GM23338 (cell line): ENCODE measurements around the gene COPB1. TPM values are rescaled to one million over a fixed set of nuclear protein-coding genes. Genes with fewer than 3 reads are reported as not detected.

Experiments used
- ATAC-seq: fragments of 200-7000 bp; cut with Tn5 transposase; 3 replicates; pipeline ENCODE4 v1.9.1; 2020
- DNase-seq: peaks from one replicate; pipeline ENCODE4 v3.0.0-alpha.2; 2015; ENCODE audit warnings: low spot score
- H2AFZ ChIP-seq: fragments of 200-600 bp; sonication (generic); 2 replicates; pipeline ENCODE4 v1.8.0; 2016; ENCODE audit warnings: antibody characterized with exemption, mild to moderate bottlenecking, moderate library complexity
- H3F3A ChIP-seq: fragments of 200-600 bp; sonication (generic); replicated peaks from 2 replicates; pipeline ENCODE4 v1.8.0; 2017; ENCODE audit warnings: antibody characterized with exemption, mixed run types, low read depth
- H3K27ac ChIP-seq: fragments of 200-600 bp; sonication (generic); 2 replicates; pipeline ENCODE4 v1.6.1; 2016; ENCODE audit warnings: low read depth
- H3K27me3 ChIP-seq: fragments of 200-600 bp; sonication (generic); 2 replicates; pipeline ENCODE4 v1.8.0; 2016; ENCODE audit warnings: mild to moderate bottlenecking, mixed run types, moderate library complexity; ENCODE audit not compliant: insufficient read depth
- H3K36me3 ChIP-seq: fragments of 200-600 bp; sonication (generic); 2 replicates; pipeline ENCODE4 v1.8.0; 2016; ENCODE audit warnings: mild to moderate bottlenecking; ENCODE audit not compliant: insufficient read depth
- H3K4me1 ChIP-seq: fragments of 200-600 bp; sonication (generic); 2 replicates; pipeline ENCODE4 v1.8.0; 2016; ENCODE audit warnings: mild to moderate bottlenecking, moderate library complexity; ENCODE audit not compliant: insufficient read depth
- H3K4me2 ChIP-seq: fragments of 200-600 bp; sonication (generic); 2 replicates; pipeline ENCODE4 v1.7.1; 2017; ENCODE audit warnings: mixed run types
- H3K4me3 ChIP-seq: fragments of 200-600 bp; sonication (generic); 2 replicates; pipeline ENCODE4 v1.6.1; 2016; ENCODE audit warnings: mixed run types
- H3K79me2 ChIP-seq: fragments of 200-600 bp; sonication (generic); replicated peaks from 2 replicates; pipeline ENCODE4 v1.8.0; 2017; ENCODE audit warnings: mild to moderate bottlenecking; ENCODE audit not compliant: insufficient read depth
- H3K9me2 ChIP-seq: fragments of 200-600 bp; sonication (generic); 2 replicates; pipeline ENCODE4 v1.8.0; 2017; ENCODE audit not compliant: insufficient read depth
- H4K20me1 ChIP-seq: fragments of 200-600 bp; sonication (generic); replicated peaks from 2 replicates; pipeline ENCODE4 v1.8.0; 2017; ENCODE audit warnings: mild to moderate bottlenecking; ENCODE audit not compliant: insufficient read depth
- H3K27ac Mint-ChIP-seq: 2 replicates; pipeline ENCODE4 v1.8.0; 2020; ENCODE audit warnings: inconsistent platforms, mild to moderate bottlenecking, moderate library complexity, mixed read lengths
- H3K27me3 Mint-ChIP-seq: 3 replicates; pipeline ENCODE4 v1.8.0; 2022; ENCODE audit warnings: low read depth, mild to moderate bottlenecking, moderate library complexity, mixed read lengths, inconsistent platforms; ENCODE audit not compliant: insufficient read depth, poor library complexity
- H3K36me3 Mint-ChIP-seq: 3 replicates; pipeline ENCODE4 v1.8.0; 2021; ENCODE audit warnings: low read depth, mild to moderate bottlenecking, inconsistent platforms, moderate library complexity, mixed read lengths
- H3K4me1 Mint-ChIP-seq: 3 replicates; pipeline ENCODE4 v1.8.0; 2020; ENCODE audit warnings: mild to moderate bottlenecking, inconsistent platforms, mixed read lengths
- H3K4me3 Mint-ChIP-seq: 3 replicates; pipeline ENCODE4 v1.8.0; 2021; ENCODE audit warnings: moderate library complexity, mild to moderate bottlenecking, inconsistent platforms, mixed read lengths
- H3K9me3 Mint-ChIP-seq: 3 replicates; pipeline ENCODE4 v1.8.0; 2020; ENCODE audit warnings: moderate library complexity, mild to moderate bottlenecking, inconsistent platforms, mixed read lengths
- CREB1 ChIP-seq: fragments of 250-450 bp; sonication (Bioruptor Pico); IDR thresholded peaks from 2 replicates; pipeline ENCODE4 v1.5.0; 2020; ENCODE audit warnings: low read depth, mild to moderate bottlenecking, moderate library complexity
- CTCF ChIP-seq, 2 experiments: fragments of 200-600 bp in 1 of 2; sonication (generic) in 1 of 2; conservative IDR thresholded peaks; 2 replicates each; pipeline versions ENCODE4 v1.5.1 to v1.6.1; 2016 to 2017; ENCODE audit warnings: antibody characterized with exemption in 2 of 2, low read depth in 2 of 2, mild to moderate bottlenecking in 2 of 2, moderate library complexity in 1 of 2
- EZH2phosphoT487 ChIP-seq: fragments of 200-600 bp; sonication (generic); IDR thresholded peaks from one replicate; pipeline ENCODE4 v1.8.1; 2018; ENCODE audit warnings: antibody characterized with exemption; ENCODE audit not compliant: unreplicated experiment
- NANOG ChIP-seq: IDR thresholded peaks from 2 replicates; pipeline ENCODE4 v1.6.1; 2016; ENCODE audit warnings: antibody characterized with exemption, borderline replicate concordance
- POLR2AphosphoS5 ChIP-seq: IDR thresholded peaks from 2 replicates; pipeline ENCODE4 v1.6.1; 2016; ENCODE audit warnings: antibody characterized with exemption, low read depth
- STAT1 ChIP-seq: IDR thresholded peaks from one replicate; pipeline ENCODE4 v1.6.1; 2016; ENCODE audit warnings: antibody characterized with exemption; ENCODE audit not compliant: unreplicated experiment
- polyA plus RNA-seq: library from polyadenylated mRNA; unstranded; fragments of >200 nt; fragmentation: Nextera tagmentation; extraction: Ambion mirVana; gene quantifications from 2 replicates; pipeline ENCODE4 v1.2.1, GENCODE V29; 2016
- total RNA-seq: library from RNA; depleted of rRNA; stranded (reverse); fragments of >200 nt; shearing (Covaris generic); gene quantifications from 2 replicates; pipeline ENCODE4 v1.2.3, GENCODE V29; 2014
- TF ChIP-seq, protein P1 (sequence below): IDR thresholded peaks from one replicate; pipeline ENCODE4 v1.6.1; 2018; ENCODE audit warnings: antibody characterized with exemption; ENCODE audit not compliant: unreplicated experiment
- TF ChIP-seq, protein P2 (sequence below): IDR thresholded peaks from 2 replicates; pipeline ENCODE4 v1.6.1; 2016; ENCODE audit warnings: antibody characterized with exemption

COPB1 gene
- total and polyA plus RNA-seq, 2 experiments from 2014 or later = 42.3 to 104 TPM

DNA sequence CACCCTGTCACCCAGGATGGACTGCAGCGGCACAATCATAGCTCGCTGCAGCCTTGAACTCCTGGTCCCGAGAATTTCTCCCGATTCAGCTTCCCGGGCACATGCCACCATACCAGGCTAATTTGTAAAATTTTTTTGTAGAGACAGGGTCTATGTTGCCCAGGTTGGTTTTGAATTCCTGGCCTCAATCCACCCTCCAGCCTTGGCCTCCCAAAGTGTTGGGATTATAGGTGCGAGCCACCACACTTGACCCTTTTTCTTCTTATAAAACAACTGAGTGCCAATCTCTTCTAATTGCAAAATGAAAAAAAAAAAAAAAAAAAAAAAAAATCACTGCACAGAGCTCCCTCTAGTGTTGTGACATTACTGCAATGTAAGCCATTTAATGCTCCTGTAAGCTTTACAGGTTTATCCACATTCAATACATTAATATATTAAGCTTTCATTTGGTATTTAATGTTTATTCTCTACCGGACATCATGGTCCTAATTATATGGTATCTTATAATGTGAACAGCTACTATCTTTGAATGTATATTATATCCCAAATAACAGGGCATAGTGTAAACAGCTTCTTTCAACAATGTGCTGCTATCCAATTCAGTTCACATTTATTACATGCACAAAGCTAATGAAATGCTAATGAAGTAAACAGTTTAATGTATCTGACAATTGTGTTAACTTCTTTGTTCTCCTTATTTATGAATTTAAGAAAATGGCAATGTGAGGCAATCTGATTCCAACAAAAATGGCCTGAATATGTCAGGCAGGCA is 44.6 kb downstream of the COPB1 start:
- Histone ChIP-seq H3K36me3 (peaks cover 11% of the 10 kb centered on the region; the same call in 1 of the 2 replicates), H3K79me2 (no peaks in the 10 kb centered on the region), H3K9me2 (no peaks in the 10 kb centered on the region), H3F3A (peaks cover 8% of the 10 kb centered on the region), H3K4me1 (no peaks in the 10 kb centered on the region), H3K4me2 (no peak overlapping the region), H3K27ac (0 out of 2 replicates have a peak overlapping the region, but pooled peaks have one; percentile 17), H2AFZ (no peak overlapping the region), H4K20me1 (no peaks in the 10 kb centered on the region), H3K27me3 (no peaks in the 10 kb centered on the region), H3K4me3 (no peak overlapping the region)
- Mint-ChIP-seq H3K36me3 (peaks cover 30% of the 10 kb centered on the region), H3K27ac (no peak overlapping the region), H3K4me3 (no peak overlapping the region), H3K4me1 (no peaks in the 10 kb centered on the region), H3K27me3 (no peaks in the 10 kb centered on the region), H3K9me3 (no peaks in the 10 kb centered on the region)
- ATAC-seq (peak; percentile 31; the same call in 2 of the 3 replicates), DNase-seq (peak; percentile 54)
- TF ChIP-seq CTCF (conservative IDR thresholded peaks at IDR 0.05; ENCODE audit: low read depth in 2 of 2) (peak; percentile 54 to 93), CREB1 (CRISPR knock-in tag) (no peak), EZH2phosphoT487 (no peak)
- TF ChIP-seq, protein P1, sequence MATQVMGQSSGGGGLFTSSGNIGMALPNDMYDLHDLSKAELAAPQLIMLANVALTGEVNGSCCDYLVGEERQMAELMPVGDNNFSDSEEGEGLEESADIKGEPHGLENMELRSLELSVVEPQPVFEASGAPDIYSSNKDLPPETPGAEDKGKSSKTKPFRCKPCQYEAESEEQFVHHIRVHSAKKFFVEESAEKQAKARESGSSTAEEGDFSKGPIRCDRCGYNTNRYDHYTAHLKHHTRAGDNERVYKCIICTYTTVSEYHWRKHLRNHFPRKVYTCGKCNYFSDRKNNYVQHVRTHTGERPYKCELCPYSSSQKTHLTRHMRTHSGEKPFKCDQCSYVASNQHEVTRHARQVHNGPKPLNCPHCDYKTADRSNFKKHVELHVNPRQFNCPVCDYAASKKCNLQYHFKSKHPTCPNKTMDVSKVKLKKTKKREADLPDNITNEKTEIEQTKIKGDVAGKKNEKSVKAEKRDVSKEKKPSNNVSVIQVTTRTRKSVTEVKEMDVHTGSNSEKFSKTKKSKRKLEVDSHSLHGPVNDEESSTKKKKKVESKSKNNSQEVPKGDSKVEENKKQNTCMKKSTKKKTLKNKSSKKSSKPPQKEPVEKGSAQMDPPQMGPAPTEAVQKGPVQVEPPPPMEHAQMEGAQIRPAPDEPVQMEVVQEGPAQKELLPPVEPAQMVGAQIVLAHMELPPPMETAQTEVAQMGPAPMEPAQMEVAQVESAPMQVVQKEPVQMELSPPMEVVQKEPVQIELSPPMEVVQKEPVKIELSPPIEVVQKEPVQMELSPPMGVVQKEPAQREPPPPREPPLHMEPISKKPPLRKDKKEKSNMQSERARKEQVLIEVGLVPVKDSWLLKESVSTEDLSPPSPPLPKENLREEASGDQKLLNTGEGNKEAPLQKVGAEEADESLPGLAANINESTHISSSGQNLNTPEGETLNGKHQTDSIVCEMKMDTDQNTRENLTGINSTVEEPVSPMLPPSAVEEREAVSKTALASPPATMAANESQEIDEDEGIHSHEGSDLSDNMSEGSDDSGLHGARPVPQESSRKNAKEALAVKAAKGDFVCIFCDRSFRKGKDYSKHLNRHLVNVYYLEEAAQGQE = no peak

GRCh38 chr11:14451825-14452224 is 47.8 kb downstream of the COPB1 start:
- Histone ChIP-seq H2AFZ (no peak overlapping the region), H3K4me2 (no peak overlapping the region), H3F3A (peaks cover 8% of the 10 kb centered on the region), H3K9me2 (no peaks in the 10 kb centered on the region), H3K4me3 (no peak overlapping the region), H3K27ac (no peak overlapping the region), H4K20me1 (no peaks in the 10 kb centered on the region), H3K36me3 (no peaks in the 10 kb centered on the region), H3K4me1 (no peaks in the 10 kb centered on the region), H3K27me3 (no peaks in the 10 kb centered on the region), H3K79me2 (no peaks in the 10 kb centered on the region)
- Mint-ChIP-seq H3K4me1 (no peaks in the 10 kb centered on the region), H3K36me3 (peaks cover 3% of the 10 kb centered on the region; the same call in 1 of the 3 replicates), H3K9me3 (no peaks in the 10 kb centered on the region), H3K27ac (no peak overlapping the region), H3K27me3 (peaks cover 2% of the 10 kb centered on the region), H3K4me3 (no peak overlapping the region)
- no peak for DNase-seq
- ATAC-seq = no peak
- no peak for TF ChIP-seq NANOG
- no peak for TF ChIP-seq CTCF (conservative IDR thresholded peaks at IDR 0.05; ENCODE audit: low read depth in 2 of 2)
- TF ChIP-seq STAT1 = no peak
- TF ChIP-seq, protein P1 = no peak
- no peak for TF ChIP-seq POLR2AphosphoS5
- TF ChIP-seq, protein P2, sequence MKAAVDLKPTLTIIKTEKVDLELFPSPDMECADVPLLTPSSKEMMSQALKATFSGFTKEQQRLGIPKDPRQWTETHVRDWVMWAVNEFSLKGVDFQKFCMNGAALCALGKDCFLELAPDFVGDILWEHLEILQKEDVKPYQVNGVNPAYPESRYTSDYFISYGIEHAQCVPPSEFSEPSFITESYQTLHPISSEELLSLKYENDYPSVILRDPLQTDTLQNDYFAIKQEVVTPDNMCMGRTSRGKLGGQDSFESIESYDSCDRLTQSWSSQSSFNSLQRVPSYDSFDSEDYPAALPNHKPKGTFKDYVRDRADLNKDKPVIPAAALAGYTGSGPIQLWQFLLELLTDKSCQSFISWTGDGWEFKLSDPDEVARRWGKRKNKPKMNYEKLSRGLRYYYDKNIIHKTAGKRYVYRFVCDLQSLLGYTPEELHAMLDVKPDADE = no peak
